Chondrocyte (in vitro differentiated cells): ENCODE results near the gene KCNC4. TPM values are rescaled to one million over a fixed set of nuclear protein-coding genes. Genes with fewer than 3 reads are reported as not detected.

Experiments used
- DNase-seq: peaks from one replicate; pipeline ENCODE4 v3.0.0; 2021; ENCODE audit warnings: mixed read lengths, low spot score
- H3K27ac Mint-ChIP-seq: one replicate; pipeline ENCODE4 v1.8.0; 2021; ENCODE audit warnings: mild to moderate bottlenecking, moderate library complexity, mixed read lengths; ENCODE audit not compliant: unreplicated experiment
- H3K27me3 Mint-ChIP-seq: 2 replicates; pipeline ENCODE4 v1.8.0; 2021; ENCODE audit warnings: low read depth, mixed read lengths
- H3K36me3 Mint-ChIP-seq: 2 replicates; pipeline ENCODE4 v1.8.0; 2021; ENCODE audit warnings: low read depth, mixed read lengths
- H3K4me1 Mint-ChIP-seq: 2 replicates; pipeline ENCODE4 v1.8.0; 2021; ENCODE audit warnings: low read depth, mild to moderate bottlenecking, mixed read lengths
- H3K4me3 Mint-ChIP-seq: one replicate; pipeline ENCODE4 v1.8.0; 2021; ENCODE audit warnings: mild to moderate bottlenecking, moderate library complexity, mixed read lengths; ENCODE audit not compliant: unreplicated experiment
- H3K9me3 Mint-ChIP-seq: 2 replicates; pipeline ENCODE4 v1.8.0; 2021; ENCODE audit warnings: low read depth, mixed read lengths
- long read RNA-seq: library from polyadenylated mRNA; stranded (forward); transcript quantifications from one replicate; pipeline ENCODE4 v2.0.0, GENCODE V29; 2021
- total RNA-seq: library from RNA; stranded (reverse); gene quantifications from 3 replicates; pipeline ENCODE4 v1.2.1, GENCODE V29; 2021
- TF ChIP-seq, protein P1 (sequence below): fragments of 200-600 bp; sonication (generic); IDR thresholded peaks from 2 replicates; pipeline ENCODE4 v1.5.0; 2021; ENCODE audit warnings: antibody characterized with exemption, mild to moderate bottlenecking, moderate library complexity

The KCNC4 gene
- 2.7 to 5.2 TPM (median 3.2 TPM) in 3 replicates for total RNA-seq
- long read RNA-seq, full-length matches to known transcripts = 1 of 4 reads
- long read RNA-seq, partial matches to known transcripts = 0 of 4 reads
- long read RNA-seq, other reads (novel, unspliced or antisense) = 3 of 4 reads

DNA sequence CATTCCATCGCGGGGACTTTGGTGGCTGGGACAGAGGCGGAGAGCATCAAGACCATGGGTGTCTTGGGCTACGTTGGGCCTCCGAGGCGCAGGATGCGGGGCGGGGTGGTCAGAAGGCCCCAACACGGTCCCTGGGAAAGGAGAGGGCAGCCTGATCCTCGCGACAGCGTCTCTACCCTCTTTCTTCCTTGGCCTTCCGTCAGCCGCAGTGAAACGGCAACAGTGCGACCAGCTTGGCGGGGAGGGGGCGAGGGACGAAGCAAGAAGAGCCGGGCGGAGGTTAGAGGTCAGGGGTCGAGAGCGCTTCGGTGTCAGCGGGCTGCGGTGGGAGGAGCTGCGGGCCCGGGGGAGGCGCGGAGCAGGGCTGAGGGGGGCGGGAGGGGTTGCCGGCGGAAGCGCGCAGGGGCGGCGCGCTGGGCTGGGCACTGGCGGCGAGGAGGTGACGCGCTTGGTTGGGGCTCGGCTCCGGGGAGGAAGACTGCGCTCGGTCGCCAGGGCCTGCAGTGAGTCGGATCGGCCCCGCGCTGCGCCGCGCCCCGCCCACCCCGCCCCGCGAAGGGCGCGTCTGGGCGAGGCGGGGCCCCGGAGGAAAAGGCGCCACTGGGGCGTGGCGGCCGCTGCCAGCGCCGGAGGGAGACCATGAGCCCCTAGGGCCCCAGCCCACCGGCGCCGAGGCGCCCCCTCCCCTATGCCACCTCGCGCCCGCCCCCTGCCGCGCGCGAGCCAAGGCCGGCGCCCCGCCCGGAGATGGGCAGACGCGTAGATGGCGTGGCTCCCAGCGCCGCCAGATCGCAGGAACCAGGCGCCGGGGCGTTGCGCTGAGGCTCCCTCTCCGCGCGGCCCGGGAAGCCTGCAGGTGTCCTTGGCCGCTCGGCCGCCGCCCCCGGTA lies at the start of gene KCNC4:
TSS of gene KCNC4 (plus strand) at position 600 of the 889 bp plus-strand sequence. CDS start 1,186 bp downstream, outside the sequence.
- TF ChIP-seq, protein P1, sequence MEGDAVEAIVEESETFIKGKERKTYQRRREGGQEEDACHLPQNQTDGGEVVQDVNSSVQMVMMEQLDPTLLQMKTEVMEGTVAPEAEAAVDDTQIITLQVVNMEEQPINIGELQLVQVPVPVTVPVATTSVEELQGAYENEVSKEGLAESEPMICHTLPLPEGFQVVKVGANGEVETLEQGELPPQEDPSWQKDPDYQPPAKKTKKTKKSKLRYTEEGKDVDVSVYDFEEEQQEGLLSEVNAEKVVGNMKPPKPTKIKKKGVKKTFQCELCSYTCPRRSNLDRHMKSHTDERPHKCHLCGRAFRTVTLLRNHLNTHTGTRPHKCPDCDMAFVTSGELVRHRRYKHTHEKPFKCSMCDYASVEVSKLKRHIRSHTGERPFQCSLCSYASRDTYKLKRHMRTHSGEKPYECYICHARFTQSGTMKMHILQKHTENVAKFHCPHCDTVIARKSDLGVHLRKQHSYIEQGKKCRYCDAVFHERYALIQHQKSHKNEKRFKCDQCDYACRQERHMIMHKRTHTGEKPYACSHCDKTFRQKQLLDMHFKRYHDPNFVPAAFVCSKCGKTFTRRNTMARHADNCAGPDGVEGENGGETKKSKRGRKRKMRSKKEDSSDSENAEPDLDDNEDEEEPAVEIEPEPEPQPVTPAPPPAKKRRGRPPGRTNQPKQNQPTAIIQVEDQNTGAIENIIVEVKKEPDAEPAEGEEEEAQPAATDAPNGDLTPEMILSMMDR = peak; percentile 9
- peak within 1 kb of the TSS; percentile 87 for H3K4me3 Mint-ChIP-seq
- H3K27me3 Mint-ChIP-seq = peaks cover 17% of the 10 kb centered on the region
- peaks cover 17% of the 10 kb centered on the region for H3K4me1 Mint-ChIP-seq
- no peaks in the 10 kb centered on the region for H3K9me3 Mint-ChIP-seq
- no peaks in the 10 kb centered on the region for H3K36me3 Mint-ChIP-seq
- peak within 1 kb of the TSS; percentile 78 for H3K27ac Mint-ChIP-seq
- no peak for DNase-seq

DNA sequence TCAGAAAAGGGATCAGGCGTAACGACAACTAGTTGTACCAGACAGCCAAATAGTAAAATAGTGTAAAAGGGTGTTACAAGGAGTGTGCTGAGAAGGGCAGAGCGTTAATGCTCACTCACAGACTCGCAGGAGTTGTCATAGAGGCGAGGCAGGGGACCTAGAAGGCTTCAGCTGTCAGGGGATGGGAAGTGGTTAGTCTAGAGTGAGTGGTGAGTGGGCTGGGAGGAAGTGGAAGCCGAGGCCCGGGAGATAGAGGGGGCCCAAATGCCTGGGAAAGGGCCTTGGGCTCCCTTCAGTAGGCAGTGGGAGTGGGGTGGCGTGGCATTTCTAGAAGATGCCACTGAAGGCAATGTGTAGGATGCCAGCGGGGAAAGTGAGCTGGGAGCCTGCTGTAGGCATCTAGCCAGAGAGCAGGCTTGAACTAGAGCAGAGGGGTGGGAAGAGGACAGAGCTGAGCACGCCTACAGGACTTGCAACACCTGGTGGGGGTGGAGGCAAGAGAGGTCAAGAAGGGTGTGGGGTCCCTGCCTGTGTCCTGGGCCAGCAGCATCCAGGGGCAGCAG lies 49.5 kb upstream of the KCNC4 start:
- H3K36me3 Mint-ChIP-seq = peaks cover 2% of the 10 kb centered on the region
- H3K27me3 Mint-ChIP-seq = peaks cover 4% of the 10 kb centered on the region
- H3K4me3 Mint-ChIP-seq = no peak overlapping the region
- TF ChIP-seq, protein P1 = no peak
- no peak for DNase-seq
- H3K27ac Mint-ChIP-seq = no peak overlapping the region
- H3K9me3 Mint-ChIP-seq = peaks cover 5% of the 10 kb centered on the region
- H3K4me1 Mint-ChIP-seq = no peaks in the 10 kb centered on the region

DNA sequence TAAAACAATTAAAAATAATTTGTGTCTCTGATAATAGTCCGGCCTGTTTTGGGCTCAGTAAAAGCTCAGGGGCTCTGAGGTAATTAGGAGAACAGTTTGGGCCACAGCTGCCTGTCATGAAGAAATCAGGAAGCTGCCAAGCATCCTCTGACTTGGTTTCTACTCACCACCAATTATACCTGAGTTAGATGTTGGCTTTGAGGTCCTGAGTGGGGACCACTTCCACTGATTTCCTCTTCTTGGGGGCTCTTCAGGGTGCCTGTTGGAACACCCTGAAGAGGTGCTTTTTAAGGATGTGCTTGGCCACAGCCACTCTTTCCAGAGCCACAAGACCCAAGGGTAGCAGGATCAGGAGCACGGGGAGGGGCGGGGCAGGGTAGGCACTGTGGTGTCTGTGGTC lies 48.9 kb upstream of the KCNC4 start:
- Mint-ChIP-seq H3K4me1 (no peaks in the 10 kb centered on the region), H3K27ac (no peak overlapping the region)

DNA sequence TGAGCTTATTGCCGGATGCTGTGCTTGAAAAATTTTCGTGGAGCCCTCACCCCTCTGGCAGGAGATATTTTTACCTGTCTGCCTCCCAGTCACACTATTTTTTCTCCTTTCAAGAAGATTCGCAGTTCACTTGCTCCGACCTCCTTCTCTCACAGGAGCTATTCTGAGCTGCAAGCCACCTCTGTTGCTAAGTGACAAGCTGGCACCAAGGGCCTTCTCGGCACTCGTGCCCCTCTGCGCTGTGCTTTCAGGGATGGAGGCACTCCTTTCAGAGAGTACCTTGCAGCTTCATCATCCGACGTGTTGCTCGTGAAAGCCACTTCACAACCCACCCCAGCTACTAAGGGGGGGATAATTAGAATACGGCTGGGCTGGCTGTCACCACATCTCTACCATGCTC lies 48.3 kb upstream of the KCNC4 start:
- Mint-ChIP-seq H3K36me3 (peaks cover 2% of the 10 kb centered on the region), H3K4me1 (no peaks in the 10 kb centered on the region), H3K27me3 (peaks cover 4% of the 10 kb centered on the region), H3K27ac (no peak overlapping the region), H3K4me3 (no peak overlapping the region), H3K9me3 (peaks cover 5% of the 10 kb centered on the region)
- no peak for DNase-seq
- TF ChIP-seq, protein P1 = no peak

More for the DNA sequence above, 48.9 kb upstream of the KCNC4 start:
- Mint-ChIP-seq H3K9me3 (peaks cover 5% of the 10 kb centered on the region), H3K36me3 (peaks cover 2% of the 10 kb centered on the region), H3K27me3 (peaks cover 4% of the 10 kb centered on the region), H3K4me3 (no peak overlapping the region)
- TF ChIP-seq, protein P1 = no peak
- no peak for DNase-seq

DNA sequence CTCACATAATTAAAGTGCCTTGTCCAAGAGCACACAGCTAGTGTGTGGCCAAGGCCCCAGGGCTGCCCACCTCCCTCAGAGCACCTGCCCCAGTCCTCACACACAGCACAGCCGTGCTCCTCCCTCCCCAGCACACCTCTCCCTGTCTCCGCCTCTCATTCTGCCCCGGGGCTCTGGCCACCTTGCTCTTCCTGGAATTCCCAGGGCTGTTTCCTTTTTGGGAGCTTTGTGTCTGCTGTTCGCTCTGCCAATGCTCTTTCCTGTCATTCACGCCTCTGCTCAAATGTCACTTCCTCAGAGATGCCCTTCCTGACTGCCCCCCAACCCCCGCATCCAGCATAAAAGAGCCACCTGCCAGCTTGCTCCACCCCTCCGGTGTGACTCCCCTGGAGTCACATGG lies 46.5 kb upstream of the KCNC4 start:
- no peak for DNase-seq
- Mint-ChIP-seq H3K27ac (no peak overlapping the region), H3K27me3 (peaks cover 4% of the 10 kb centered on the region), H3K4me3 (no peak overlapping the region), H3K9me3 (peaks cover 5% of the 10 kb centered on the region), H3K36me3 (peaks cover 2% of the 10 kb centered on the region), H3K4me1 (no peaks in the 10 kb centered on the region)
- TF ChIP-seq, protein P1 = no peak
